Suppressor macrophage treated with lipopolysaccharide for 4 hours (primary cell): ENCODE results near the gene ZKSCAN5.
"Not testable (repeated sequence)": the region's sequence is repeated elsewhere in the genome, so short reads cannot be mapped to it uniquely, and the experiment has no call there.

Experiments used
- DNase-seq: peaks from one replicate; pipeline ENCODE4 v3.0.0-alpha.2; 2020

ZKSCAN5 gene

GRCh38 chr7:99498546-99498944 lies 5.9 kb upstream of the ZKSCAN5 start:
- DNase-seq = no peak

GRCh38 chr7:99499371-99499720 lies 5.1 kb upstream of the ZKSCAN5 start:
- peak; percentile 44 for DNase-seq

GRCh38 chr7:99499721-99500636 lies 4.5 kb upstream of the ZKSCAN5 start, which contains the start of gene ZNF394:
ZNF394 (minus strand) TSS chr7:99500281; CDS start chr7:99500093, 188 bp downstream.
- DNase-seq = peak; percentile 95

DNA sequence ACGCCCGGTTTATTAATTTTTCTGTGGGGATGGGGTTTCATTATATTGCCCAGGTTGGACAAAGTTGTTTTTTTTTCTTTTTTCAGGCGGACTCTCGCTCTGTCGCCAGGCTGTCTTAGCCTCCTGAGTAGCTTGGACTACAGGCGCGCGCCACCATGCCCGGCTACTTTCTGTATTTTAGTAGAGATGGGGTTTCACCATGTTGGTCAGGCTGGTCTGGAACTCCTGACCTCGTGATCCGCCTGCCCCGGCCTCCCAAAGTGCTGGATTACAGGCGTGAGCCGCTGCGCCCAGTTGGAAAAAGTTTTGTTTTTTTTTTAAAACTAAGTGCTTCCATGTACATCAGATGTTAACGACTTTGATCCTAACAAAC lies 3.8 kb upstream of the ZKSCAN5 start:
- no peak for DNase-seq

DNA sequence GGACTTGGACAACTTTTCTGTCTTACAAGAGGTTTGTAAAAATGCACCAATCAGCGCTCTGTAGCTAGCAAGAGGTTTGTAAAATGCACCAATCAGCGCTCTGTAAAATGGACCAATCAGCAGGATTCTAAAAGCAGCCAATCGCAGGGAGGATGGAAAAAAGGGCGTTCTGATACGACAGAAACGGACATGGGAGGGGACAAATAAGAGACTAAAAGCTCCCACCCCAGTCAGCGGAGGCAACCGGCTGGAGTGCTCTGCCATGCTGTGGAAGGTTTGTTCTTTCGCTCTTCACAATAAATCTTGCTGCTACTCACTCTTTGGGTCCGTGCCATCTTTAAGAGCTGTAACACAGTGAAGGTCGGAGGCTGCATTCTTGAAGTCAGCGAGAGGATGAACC lies 3.2 kb upstream of the ZKSCAN5 start:
- not testable (repeated sequence) for DNase-seq

GRCh38 chr7:99504281-99504602 lies 220 bp upstream of the ZKSCAN5 start:
- no peak for DNase-seq

- DNase-seq = no peak
Measured at GRCh38 chr7:99505324-99505662, 831 bp downstream of the ZKSCAN5 start.

DNA sequence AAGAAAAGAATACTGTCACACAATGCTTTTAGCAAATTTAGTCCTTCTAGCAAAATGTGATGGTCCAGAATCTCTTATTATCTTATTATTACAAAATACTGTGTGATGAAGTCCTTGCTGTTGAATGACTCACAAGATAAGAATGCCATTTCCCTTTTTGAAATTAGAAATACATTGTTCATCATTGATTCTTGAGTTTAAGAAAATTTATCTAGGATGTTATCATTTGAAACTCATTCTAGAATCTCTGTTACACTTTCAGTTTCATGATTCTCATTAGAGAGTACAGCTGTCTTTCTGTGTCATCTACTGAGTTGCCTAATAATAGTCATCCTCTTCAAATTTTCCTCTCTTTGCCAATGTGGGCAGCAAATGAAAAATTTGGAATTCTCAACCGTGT lies 9.6 kb downstream of the ZKSCAN5 start:
- DNase-seq = peak; percentile 64

DNA sequence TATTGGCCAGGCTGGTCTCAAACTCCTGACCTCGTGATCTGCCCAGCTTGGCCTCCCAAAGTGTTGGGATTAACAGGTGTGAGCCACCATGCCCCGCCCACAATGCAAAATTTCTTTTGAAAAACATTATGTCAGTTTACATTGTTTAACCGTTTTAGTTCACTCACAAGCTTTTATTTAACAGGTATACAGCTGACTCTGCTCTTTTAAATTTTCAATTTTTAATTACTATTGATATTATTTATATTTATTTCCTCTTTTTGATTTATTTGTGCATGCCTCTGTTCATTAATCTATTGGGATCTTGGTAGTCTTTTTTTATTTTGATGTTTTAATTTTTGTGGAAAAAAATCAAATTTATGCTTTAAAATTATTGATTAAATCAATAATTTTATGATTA lies 16.9 kb downstream of the ZKSCAN5 start:
- no peak for DNase-seq

GRCh38 chr7:99525713-99526440 lies 21.4 kb downstream of the ZKSCAN5 start:
- peak; percentile 25 for DNase-seq

DNA sequence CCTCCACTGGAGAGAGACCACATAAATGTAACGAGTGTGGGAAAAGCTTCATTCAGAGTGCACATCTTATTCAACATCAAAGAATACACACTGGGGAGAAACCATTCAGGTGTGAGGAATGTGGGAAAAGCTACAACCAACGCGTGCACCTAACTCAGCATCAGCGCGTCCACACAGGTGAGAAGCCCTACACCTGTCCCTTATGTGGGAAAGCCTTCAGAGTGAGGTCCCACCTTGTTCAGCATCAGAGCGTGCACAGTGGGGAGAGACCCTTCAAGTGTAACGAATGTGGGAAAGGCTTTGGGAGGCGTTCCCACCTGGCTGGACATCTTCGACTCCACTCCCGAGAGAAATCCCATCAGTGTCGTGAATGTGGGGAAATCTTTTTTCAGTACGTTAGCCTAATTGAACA lies 26.9 kb downstream of the ZKSCAN5 start:
- no peak for DNase-seq

DNA sequence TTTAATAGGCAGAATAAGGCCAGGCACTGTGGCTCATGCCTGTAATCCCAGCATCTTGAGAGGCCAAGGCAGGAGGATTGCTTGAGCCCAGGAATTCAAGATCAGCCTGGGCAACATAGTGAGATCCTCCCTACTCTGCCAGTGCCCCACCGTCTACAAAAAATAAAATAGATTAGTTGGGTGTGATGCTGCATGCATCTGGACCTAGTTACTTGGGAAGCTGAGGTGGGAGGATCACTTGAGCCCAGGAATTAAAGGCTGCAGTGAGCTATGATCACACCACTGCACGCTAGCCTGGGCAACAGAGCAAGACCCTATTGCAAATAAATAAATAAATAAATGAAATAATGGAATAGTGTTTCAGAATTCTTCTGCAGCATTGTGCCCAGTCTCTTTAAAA lies 31.2 kb downstream of the ZKSCAN5 start:
- no peak for DNase-seq

DNA sequence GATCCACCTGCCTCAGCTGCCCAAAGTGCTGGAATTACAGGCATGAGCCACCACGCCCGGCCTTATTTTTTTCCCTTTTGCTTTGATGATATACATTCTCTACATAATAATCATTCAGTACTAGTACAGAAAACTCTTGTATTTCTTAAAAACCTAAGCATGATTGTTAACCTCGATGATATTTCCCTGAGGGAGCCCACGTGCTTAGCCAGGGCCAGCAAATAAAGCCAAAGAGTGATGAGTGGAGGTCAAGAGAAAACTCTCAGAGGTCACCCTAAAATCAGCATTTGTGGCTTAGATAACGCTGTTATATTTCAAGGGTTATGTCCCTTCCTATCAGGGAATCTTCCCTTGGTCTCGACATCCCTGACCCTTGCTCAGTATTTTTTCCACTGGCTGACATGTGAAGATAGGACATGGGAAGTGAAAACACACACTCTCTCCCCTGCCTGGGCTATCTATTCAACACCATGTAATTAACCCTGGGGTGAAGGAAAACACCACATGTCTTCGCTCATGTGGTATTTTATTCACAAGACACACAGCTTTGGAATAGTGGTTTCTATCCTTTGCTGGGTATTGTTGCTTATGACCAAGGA lies 34.9 kb downstream of the ZKSCAN5 start:
- no peak for DNase-seq

DNA sequence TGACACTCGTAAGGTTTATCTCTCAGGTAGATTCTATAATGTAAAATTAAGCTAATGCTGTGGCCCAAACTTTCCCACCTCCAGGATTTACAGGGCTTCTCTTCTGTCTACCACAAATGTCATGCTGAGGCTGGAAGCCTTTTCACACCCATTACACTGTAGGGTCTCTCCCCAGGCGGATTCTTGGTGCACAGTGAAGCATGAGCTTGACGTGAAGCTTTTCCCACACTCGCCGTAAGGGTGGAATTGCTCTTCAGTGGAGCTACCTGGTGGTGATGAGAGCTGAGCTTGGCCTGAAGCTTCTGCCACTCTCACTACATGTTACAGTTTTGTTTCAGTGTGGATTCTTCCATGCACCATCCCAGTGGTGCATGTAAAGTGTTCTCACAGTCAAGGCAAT lies 36.1 kb downstream of the ZKSCAN5 start:
- no peak for DNase-seq

DNA sequence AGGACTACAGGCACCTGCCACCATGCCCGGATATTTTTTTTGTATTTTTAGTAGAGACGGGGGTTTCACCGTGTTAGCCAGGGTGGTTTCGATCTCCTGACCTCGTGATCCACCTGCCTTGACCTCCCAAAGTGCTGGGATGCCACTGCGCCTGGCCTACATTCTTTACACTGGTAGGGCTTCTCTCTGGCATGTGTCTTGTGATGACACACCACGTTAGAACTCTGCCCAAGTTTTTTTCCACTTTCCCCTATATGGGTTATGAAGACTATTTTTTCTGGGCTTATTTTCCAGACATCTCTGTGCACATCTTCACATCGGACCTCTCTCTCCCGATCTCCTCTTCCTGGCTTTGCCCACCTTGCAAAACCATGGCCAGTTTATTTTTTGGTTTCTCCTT lies 36.8 kb downstream of the ZKSCAN5 start:
- DNase-seq = no peak

GRCh38 chr7:99543081-99543671 lies 38.7 kb downstream of the ZKSCAN5 start:
- DNase-seq = no peak

- no peak for DNase-seq
Measured at GRCh38 chr7:99543916-99544315, 39.5 kb downstream of the ZKSCAN5 start.

DNA sequence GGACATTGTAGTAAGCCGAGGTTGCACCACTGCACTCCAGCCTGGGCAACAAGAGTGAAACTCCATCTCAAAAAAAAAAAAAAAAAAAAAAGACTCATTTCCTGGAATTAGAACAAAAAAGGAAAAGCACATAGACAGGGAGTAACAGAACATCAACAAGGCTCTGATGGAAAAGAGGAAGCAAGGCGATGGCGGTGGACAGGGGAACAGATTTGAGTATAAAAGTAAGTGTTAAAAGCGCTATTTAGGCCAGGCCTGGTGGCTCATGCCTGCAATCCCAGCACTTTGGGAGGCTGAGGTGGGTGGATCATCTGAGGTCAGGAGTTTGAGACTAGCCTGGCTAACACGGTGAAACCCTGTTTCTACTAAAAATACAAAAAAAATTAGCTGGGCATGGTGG lies 40.8 kb downstream of the ZKSCAN5 start:
- DNase-seq = not testable (repeated sequence)

DNA sequence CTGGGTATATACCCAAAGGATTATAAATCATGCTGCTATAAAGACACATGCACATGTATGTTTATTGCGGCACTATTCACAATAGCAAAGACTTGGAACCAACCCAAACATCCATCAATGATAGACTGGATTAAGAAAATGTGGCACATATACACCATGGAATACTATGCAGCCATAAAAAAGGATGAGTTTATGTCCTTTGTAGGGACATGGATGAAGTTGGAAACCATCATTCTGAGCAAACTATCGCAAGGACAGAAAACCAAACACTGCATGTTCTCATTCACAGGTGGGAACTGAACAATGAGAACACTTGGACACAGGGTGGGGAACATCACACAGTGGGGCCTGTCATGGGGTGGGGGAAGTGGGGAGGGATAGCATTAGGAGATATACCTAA lies 45.1 kb downstream of the ZKSCAN5 start:
- not testable (repeated sequence) for DNase-seq

DNA sequence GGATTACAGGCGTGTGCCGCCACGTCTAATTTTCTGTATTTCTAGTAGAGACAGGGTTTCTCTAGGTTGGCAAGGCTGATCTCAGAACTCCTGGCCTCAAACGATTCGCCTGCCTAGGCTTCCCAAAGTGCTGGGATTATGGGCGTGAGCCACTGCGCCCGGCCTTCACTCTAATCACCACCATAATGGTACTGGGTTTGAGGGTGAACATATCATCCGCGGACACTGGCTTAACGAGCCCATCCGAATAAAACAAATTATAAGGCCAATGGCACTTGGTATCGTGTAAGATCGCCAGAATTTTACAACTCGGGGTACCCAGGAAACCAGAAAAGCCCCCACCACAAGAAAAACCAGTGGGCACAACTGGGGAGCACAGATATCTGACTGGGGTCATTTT lies 46.9 kb downstream of the ZKSCAN5 start:
- DNase-seq = no peak

- DNase-seq = peak; percentile 93
Measured at GRCh38 chr7:99551767-99552463, 47.5 kb downstream of the ZKSCAN5 start, which contains the start of gene FAM200A. FAM200A (minus strand) TSS chr7:99552114; CDS start chr7:99548407, 3,707 bp downstream.

- DNase-seq = no peak
Measured at GRCh38 chr7:99553039-99553438, 48.6 kb downstream of the ZKSCAN5 start.

DNA sequence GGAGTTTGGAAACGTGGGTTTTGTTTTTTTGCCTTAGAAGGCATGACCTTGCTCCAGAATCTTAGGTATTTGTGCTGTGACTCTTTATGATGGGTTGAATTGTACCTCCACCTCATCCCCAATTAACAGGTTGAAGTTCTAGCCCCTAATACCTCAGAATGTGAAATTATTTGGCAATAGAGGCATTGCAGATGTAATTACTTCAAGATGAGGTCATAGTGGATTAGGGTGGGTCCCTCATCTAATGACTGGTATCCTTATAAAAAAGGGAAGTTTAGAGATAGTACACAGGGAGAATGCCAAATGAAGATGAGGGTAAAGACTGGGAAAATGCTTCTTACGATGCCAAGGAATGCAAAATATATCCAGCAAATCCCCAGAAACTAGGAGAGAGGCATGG lies 50.5 kb downstream of the ZKSCAN5 start:
- DNase-seq = peak; percentile 18
